ENCODE results near the gene CELA2A.
"Not testable (repeated sequence)": the region's sequence is repeated elsewhere in the genome, so short reads cannot be mapped to it uniquely, and the experiment has no call there.

Gene CELA2A

DNA sequence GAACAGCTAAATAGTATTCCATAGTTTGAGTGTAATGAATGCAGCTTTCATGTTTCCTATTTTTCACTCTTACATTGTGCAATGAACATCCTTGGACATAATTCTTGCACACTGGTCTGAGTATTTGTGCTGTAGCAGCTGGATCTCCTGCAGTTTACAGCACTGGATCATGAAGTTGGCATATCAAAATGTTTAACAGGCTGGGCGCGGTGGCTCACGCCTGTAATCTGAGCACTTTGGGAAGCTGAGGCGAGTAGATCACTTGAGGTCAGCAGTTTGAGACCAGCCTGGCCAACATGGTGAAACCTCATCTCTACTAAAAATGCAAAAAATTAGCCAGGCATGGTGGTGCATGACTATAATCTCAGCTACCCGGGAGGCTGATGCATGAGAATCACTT lies 14.5 kb downstream of the CELA2A start:
- not testable (repeated sequence) for DNase-seq

DNA sequence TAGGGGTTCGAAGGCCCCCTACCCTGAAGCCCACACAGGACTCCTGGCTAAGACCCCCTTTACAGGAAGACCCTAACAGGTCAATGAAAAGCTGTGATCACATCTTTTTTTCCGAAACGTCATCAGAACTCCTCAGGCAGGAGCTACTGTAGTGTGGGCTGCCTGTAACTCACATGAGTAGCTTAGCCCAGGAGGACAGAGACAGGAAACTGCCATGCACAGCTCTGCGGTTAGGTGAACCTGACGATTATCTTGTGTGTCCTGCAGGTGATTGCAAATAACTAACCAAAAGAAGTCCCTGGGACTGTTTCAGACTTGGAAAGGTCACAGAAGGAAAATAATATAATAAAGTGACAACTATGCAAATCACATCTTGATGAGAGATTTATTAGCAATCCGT lies 15.2 kb downstream of the CELA2A start:
- not testable (repeated sequence) for DNase-seq

DNA sequence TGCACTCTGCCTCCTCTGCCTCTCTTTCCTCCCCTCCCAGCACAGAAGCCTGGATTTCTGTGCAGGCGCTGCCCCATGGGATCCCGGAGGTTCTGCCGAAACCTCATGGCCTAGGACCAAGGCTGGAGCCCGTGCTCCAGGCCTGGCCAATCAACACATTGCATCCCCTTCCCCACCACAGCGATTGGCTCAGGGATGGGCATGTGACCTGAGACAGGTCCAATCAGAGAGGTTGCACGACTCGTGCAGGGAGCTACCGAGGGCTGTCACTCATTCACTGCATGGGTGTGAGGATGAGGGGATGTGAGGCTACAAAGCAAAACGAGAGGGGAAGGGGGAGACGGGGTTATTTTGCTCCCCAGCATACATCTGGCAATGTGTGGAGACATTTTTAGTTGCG lies 16.1 kb downstream of the CELA2A start:
- no peak for DNase-seq

DNA sequence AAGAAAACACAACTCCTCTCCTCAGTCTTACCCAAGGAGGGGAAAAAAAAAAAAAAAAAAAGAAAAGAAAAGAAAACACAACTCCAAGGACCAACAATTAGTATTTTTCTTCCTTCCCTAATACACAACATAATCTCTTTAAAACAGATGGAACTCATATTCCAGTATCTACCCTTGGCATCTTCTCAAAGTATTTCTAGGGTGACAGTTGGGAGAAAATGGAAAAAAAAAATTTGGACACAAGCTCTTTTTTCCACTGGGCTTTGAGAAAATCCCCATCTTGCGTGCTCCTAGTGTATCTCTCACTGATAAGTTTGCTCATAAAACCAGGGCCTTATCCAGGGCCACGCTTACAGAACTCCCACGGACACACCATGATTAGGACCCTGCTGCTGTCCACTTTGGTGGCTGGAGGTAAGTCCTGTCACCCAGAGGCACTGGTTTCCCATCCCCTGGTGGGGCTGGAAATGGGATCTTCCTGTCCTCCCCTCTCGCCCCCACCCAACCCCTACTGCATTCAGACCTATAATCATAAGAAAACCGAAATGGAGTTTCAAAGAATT lies 19.3 kb downstream of the CELA2A start, which contains the start of gene CELA2B:
Gene CELA2B, plus strand, starts transcription at position 353 of the 563 bp plus-strand sequence. Its CDS starts 22 bp downstream, at position 375.
- no peak for DNase-seq

DNA sequence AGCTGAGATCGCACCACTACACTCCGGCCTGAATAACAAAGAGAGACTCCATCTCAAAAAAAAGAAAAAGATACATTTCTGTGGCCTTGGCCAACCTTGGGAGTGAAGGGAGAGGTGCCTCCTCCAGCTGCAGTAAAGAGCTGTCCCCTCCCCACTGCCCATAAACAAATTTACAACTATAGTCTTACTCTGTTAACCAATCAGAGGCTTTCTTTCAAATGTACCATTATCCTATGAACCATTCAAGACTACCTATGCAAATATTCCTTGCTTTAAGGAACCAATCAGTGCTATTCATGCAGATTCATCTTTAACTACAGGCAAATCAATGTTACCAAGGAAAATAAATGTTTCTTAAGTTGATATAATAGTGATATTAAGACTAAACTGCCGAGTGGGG lies 20.4 kb downstream of the CELA2A start:
- no peak for DNase-seq

DNA sequence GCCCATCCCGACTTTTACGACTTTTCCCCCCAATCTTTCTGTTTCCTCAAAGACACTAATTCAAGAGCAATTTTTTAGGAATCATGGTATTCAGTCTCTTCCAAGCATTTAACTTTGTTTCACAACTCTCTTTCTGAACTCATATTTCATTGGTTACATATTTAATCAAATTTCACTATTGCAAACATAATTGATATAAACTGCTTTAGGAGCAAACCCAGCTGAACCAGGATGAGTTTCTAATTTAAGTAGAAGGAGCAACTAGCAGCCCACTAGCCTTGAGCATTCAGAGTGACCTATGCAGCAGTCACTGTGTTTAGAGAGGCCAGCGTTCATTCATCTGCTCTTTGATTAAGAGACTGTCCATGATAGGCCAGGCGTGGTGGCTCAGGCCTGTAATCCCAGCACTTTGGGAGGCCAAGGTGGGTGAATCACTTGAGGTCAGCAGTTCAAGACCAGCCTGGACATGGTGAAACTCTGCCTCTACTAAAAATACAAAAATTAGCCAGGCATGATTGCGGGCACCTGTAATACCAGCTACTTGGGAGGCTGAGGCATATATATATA lies 21.2 kb downstream of the CELA2A start:
- no peak for DNase-seq

DNA sequence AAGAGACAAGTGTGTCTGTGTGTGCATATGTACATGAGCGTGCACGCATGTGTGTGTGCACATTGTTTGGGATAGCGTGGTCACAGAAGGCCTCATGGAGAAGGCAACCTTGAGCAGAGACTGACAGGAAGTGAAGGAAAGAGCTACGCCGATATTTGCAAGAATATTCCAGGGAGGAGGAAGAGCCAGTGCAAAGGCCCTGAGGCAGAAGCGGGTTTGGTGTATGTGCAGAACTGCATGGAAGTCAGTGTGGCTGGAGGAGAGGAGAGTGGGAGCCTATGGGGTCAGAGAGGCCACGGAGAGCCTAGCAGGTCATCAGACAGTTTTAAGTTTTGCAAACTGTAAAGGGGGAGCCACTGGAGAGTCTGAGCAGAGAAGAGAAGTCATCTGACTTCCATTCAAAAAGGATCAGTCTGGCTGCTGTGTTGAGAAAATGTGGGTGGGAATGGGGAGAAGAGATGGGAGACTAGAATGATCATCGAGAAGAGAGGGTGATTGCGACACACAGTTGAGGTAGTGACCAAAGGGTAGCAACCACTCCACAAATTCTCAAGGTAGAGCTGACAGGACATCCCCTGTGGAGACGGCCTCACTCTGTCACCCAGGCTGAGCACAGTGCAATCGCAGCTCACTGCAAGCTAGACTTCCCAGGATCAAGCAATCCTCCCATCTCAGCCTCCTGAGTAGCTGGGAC lies 23.3 kb downstream of the CELA2A start:
- no peak for DNase-seq

DNA sequence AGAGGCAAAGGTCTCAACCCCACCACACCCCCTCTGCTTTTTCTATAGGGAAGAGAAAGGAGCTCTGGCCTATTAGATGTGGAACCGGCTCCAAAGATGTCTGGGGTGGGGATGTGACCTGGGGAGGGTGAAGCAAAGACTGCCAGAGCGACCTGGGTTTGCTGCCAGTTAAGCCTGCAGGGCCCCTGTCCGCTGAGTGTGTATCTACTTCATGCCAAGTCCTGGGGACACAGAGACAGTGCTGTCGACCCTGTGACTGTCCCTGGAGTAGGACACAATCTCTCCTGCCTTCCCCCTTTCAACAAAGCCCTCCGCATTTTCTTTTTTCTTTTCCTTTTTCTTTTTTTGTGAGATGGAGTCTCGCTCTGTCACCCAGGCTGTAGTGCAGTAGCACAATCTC lies 25.9 kb downstream of the CELA2A start:
- DNase-seq: not testable (repeated sequence)

DNA sequence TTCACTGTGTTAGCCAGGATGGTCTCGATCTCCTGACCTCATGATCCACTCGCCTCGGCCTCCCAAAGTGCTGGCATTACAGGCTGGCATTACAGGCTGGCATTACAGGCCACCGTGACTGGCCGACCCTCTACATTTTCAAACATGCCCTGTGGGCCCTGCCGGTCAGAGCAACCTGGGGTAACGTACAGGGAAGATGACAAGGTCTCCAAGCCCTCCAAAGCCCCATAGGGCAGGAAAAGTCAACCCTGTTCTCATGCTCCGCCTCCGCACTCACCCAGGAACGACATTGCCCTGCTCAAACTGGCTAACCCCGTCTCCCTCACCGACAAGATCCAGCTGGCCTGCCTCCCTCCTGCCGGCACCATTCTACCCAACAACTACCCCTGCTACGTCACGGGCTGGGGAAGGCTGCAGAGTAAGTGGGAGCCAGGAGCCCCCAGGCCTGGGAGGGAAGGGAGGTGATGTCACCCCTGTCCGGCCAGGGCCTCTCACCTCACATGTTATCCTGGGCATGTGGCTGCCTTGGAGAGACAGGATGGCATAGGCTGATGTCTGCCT lies 26.5 kb downstream of the CELA2A start:
- DNase-seq: not testable (repeated sequence)

DNA sequence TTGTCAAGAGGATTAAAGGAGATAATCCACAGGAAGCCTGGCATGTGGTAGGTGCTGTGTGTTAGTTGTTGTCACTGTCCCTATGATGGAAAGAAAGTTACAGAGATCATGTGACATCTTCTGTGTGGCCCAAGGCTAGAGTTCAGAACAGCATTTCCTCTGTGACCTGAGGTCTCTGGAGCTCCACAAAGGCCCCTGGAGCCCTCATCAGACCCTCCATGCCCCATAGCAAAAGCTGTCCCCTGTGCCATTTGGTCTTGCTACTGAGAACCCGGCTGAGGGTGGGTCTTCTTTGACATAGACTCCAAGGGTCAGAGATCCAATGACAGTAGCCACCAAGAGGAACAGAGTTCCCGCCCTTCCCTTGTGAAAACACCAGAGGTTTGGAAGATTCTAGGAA lies 27.4 kb downstream of the CELA2A start:
- no peak for DNase-seq

DNA sequence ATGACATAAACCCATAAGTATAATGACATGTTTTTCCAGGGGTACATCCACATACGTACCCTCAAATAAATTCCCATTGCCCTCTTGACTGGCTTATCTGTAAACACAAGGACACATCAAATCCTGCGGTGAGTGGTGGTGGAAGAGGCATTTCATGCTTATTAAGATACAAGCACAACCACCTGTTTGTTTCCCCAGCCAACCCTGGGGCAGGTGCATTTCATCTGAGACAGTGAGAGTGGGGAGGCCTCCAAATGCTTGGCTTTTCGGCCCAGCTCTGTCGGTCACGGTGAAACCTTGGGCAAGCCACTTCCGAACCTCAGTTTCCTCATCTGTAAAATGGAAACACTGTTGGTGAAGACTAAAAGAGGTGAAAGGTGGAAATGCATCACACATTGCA lies 27.9 kb downstream of the CELA2A start:
- not testable (repeated sequence) for DNase-seq

DNA sequence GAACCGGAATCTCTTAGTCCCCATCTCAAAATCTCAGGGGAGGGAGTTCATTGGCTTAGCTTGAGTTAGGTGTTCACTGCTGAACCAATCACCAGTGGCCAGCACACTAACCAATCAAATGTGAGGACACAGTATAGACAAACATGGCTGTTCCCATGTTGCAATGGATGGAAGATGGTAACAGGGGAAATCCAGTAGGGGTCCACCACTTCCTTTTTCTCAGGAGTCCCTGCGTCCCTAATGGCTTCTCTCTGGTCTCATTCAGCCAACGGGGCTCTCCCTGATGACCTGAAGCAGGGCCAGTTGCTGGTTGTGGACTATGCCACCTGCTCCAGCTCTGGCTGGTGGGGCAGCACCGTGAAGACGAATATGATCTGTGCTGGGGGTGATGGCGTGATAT lies 29.1 kb downstream of the CELA2A start:
- no peak for DNase-seq

DNA sequence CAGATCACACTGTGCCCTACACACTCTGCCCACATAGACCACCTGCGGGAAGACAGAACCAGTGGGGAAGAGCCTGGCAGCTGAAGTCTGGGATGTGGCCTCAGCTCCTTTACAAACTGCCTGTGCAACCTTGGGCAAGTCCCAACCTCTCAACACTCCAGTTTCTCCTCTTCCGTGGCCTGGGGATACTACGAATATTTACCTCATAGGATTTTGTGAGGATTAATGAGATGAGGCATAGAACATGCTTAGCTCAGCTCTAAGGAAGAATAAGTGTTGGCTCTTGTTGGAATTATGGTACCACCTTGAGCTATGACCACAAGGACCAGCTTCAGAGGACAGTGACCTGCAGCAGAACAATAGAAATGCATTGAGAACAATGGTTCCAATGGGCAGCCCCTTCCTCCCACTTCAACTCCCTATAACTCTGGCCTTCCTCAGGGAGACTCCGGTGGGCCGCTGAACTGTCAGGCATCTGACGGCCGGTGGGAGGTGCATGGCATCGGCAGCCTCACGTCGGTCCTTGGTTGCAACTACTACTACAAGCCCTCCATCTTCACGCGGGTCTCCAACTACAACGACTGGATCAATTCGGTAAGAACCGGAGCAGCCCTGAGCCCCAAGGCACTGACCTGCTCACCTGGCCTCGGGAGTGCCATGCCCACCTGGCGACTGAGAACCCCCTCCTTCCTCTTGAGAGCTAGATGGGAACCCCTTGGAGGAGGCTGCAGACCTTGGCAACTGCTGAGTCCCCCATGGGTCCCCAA lies 30.5 kb downstream of the CELA2A start:
- DNase-seq: not testable (repeated sequence)

DNA sequence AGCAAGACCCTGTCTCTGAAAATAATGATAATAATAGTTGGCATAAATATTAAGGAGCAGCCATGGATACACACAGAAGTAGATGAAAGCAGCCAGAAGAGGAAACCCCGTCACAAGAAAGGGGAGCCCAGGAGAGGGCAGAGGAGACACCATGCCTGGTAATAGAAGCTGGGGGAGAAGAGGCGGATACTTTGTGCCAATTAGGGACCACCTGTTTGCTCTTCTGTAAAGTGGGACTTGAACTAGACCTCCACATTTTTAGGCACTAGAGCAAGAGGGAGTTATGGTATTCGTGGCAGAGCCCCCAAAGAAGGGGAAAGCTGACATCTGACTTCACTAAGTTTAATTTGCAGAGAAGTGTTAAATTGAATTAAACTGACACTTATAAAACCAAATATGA lies 31.8 kb downstream of the CELA2A start:
- no peak for DNase-seq

DNA sequence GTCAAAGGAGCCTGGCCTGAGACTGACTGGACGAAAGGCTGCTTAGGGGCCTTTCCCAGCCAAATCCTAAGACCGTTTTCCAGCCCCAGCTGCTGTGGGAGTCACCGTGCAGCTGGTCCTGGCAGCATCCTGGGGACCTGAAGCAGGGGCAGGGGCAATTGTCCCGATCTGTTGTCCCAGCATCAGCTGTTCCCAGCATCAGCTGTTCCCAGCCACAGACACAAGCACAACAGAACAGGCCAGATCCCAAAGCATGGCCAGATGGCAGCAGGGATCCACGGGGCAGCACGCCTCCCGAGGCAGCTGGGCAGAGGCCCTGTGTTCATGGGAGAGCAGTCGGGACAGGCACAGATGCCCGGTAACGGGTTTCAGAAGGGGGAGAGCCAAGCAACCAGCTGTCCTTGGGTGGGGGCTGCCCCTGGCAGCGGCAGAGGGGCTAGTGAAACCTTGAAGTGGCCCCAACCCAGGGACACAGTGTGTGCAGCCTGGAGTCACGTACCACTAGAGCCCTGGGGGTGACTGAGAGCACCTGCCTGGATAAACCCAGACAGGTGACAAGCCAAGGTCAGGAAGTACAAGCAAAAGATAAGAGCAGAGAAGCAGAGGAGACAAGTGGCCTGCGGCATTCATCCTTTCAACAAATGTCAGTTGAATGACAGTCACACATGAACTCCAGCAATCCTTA lies 32.7 kb downstream of the CELA2A start:
- no peak for DNase-seq

DNA sequence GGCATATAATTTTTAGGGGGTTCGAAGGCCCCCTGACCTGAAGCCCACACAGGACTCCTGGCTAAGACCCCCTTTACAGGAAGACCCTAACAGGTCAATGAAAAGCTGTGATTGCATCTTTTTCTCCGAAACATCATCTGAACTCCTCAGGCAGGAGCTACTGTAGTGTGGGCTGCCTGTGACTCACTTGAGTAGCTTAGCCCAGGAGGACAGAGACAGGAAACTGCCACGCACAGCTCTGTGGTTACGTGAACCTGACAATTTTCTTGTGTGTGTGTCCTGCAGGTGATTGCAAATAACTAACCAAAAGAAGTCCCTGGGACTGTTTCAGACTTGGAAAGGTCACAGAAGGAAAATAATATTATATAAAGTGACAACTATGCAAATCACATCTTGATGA lies 34.5 kb downstream of the CELA2A start:
- not testable (repeated sequence) for DNase-seq

DNA sequence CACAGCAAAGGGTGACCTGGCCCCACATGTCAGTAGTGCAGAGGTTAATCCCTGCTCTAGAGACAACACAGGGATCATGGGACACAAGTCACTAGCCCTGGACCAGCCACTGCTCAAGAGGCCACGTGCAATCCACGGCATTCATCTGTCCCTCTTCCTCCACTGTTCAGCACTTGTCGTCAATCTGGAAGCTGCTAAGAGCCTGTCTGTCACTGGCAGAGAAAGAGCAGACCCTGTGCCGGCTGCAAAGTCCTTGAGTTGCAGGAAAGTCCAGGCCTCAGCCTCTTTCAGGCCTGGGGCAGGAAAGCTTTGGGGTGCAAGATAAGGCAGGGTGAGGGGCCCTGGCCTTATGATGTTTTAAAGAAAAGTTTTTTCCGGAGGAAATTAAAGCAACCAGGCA lies 36.1 kb downstream of the CELA2A start:
- no peak for DNase-seq

DNA sequence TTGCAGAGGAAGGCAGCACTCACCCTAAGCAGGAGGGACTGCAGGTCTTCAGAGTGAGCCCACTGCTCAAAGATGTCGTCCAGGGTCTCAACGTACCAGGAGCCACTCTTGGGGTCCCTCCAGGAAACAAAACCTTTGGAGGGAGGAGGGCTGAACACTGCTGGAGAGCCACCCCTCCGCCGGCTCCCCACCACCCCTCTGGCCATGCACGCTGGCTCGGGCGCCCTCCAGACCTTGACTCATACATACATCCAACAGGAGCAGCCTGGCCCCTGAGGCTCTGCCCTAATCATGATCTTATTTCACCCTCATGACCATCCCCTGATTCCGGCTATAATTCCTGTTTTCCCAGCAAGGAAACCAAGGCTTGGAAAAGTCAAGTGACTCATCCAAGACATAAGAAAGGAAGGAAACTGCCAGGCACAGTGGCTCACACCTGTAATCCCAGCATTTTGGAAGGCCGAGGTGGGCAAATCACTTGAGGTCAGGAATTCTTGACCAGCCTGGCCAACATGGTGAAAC lies 37.4 kb downstream of the CELA2A start:
- no peak for DNase-seq

DNA sequence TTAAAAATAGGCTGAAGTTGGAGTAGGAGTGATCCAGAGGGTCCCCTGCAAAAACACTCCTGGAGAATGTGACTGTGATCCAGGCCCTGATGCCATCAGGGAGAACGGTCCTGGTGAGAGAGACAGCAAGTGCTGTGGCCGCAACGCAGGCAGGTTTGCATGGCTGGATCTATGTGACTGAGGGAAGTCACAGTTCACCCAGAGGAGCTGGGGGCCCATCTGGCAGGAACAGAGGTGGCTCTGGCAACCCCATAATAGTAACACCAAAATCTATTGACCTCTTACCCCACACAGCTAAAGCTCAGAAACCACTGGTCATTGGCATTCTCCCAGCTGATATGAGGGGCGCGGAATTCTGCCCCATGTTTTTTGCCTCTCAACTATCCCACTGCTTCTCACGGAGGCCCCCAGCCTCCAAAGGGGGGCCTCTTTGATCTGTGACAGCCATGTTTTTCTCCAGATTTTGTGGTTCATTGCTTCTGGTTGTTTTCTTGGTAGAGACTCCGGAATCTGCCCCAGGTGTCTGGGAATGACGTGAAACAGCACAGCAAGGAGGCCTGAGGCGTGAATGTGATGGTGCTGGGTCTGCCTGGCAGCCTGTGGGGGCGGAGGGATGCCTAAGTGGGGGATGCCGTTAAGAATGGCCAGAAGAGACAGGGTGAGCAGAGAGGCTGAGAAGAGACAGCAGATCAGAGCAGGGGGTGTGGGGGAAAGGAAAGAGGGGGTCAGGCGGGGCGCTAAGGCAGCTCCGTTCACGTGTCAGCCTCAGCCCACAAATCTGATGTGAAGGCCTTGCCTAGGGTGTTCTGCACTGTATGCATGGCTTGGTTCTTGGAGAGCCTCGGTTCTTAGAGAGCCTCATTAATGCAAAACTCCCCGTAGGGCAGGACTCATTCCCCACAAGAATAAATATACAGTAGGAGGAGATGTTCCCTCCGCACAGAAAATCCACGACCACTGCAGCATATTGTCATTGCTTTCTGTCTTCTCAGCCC lies 43.9 kb downstream of the CELA2A start:
- no peak for DNase-seq

DNA sequence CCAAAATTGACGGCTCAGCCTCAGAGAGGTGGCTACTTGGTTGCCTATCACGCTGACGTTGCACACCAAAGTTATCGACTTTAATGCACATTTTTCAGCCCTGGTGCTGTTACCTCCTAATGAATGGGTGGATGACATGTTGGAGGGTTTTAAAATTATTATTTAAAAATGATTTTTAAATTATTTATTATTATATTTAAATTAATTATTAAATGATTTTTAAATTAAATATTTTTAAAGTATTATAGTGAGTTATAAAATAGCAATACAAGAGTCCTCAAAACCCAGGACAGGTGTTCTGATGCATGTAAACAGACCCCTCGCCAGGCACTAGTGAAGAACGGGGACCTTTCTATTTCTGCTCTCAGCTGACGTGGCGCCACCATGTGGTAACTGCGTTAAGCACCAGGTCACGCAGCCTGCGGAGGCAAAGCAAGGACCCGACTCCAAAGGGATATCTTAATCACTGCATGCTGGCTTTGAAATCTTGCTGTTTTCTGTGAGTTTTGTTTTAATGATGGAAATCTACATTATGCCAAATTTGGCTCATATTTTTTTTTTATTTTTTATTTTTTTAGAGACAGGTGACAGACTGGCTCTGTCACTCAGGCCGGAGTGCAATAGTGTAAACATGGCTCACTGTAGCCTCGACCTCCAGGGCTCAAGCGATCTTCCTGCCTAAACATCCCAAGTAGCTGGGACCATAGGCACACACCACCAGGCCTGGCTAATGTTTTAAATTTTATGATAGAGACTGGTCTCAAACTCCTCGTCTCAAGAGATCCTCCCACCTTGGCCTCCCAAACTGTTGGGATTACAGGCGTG lies 44.9 kb downstream of the CELA2A start:
- peak; percentile 29 to 40 for DNase-seq

Measured in activated CD4-positive, alpha-beta T cell treated with anti-CD3 and anti-CD28 coated beads, Interleukin-2, amount 50 U/mL, for 4 hours (primary cell).